Measurements from ENCODE around the gene MAOA. TPM values are rescaled to one million over a fixed set of nuclear protein-coding genes. Genes with fewer than 3 reads are reported as not detected.

Gene MAOA
- total and polyA plus RNA-seq, 8 donors = 17.1 to 106 (median 43.2) TPM

- ATAC-seq = no peak
- intact Hi-C loops (cut with DNase I) = no loop called here
- H3K27ac ChIP-seq = no peak overlapping the region
Measured at GRCh38 chrX:43747476-43747875, 91.4 kb downstream of the MAOA start.

GRCh38 chrX:43750248-43750676 is 94.2 kb downstream of the MAOA start:
- peak; percentile 69 for FAIRE-seq
- TF ChIP-seq CTCF (IDR thresholded peaks at IDR 0.05) = peak; percentile 18 to 41 (median 34)
- 1 to 10% methylated on average over 6 of the region's 6 CpGs for WGBS, 2 donors

More at GRCh38 chrX:43747476-43747875, 91.4 kb downstream of the MAOA start:
- H3K27me3 ChIP-seq = no peaks in the 10 kb centered on the region
- WGBS, 2 donors = 58 to 88% methylated on average over 2 of the region's 2 CpGs
- no peaks in the 10 kb centered on the region for H3K9me3 ChIP-seq
- peaks cover 0 to 17% (median 3%) of the 10 kb centered on the region in 3 donors for H3K4me1 ChIP-seq
- TF ChIP-seq CTCF (IDR thresholded peaks at IDR 0.05) = no peak
- no peak overlapping the region for H3K4me3 ChIP-seq
- DNase-seq (no peak), FAIRE-seq (no peak)
- no peaks in the 10 kb centered on the region for H3K36me3 ChIP-seq

GRCh38 chrX:43753637-43754036 is 97.5 kb downstream of the MAOA start:
- no peak for ATAC-seq
- no peaks in the 10 kb centered on the region for H3K9me3 ChIP-seq
- TF ChIP-seq CTCF (IDR thresholded peaks at IDR 0.05) = no peak
- no peak for DNase-seq
- H3K27ac ChIP-seq = no peak overlapping the region
- intact Hi-C loops (cut with DNase I) = loop anchor here in 2 of 3 donors (10.0 kb wide), 1 partner anchor 189 kb away; no protein-coding TSS in a partner anchor
- H3K4me3 ChIP-seq = no peak overlapping the region
- 76 to 80% methylated on average over 3 of the region's 3 CpGs for WGBS, 2 donors
- no peaks in the 10 kb centered on the region for H3K36me3 ChIP-seq
- H3K27me3 ChIP-seq = no peaks in the 10 kb centered on the region
- no peak for FAIRE-seq
- no peaks in the 10 kb centered on the region for H3K4me1 ChIP-seq

More at GRCh38 chrX:43750248-43750676, 94.2 kb downstream of the MAOA start:
- DNase-seq (peak in 4 of 6 donors; percentile 16 to 54 (median 34)), ATAC-seq (peak; percentile 85 to 92 (median 91))
- peaks cover 0 to 17% (median 3%) of the 10 kb centered on the region in 3 donors for H3K4me1 ChIP-seq
- H3K27me3 ChIP-seq = no peaks in the 10 kb centered on the region
- H3K9me3 ChIP-seq = no peaks in the 10 kb centered on the region
- H3K27ac ChIP-seq = no peak overlapping the region
- intact Hi-C loops (cut with DNase I) = loop anchor here in 2 of 3 donors (10.0 kb wide), 1 partner anchor 185 kb away; no protein-coding TSS in a partner anchor
- no peak overlapping the region for H3K4me3 ChIP-seq
- H3K36me3 ChIP-seq = no peaks in the 10 kb centered on the region

GRCh38 chrX:43756076-43756475 is 100.0 kb downstream of the MAOA start:
- 67 to 83% methylated on average over 5 of the region's 5 CpGs for WGBS, 2 donors
- DNase-seq (no peak), FAIRE-seq (no peak), ATAC-seq (no peak)
- H3K4me1 ChIP-seq = no peaks in the 10 kb centered on the region
- H3K27me3 ChIP-seq = peaks cover 0 to under 1% (median 0%) of the 10 kb centered on the region in 4 donors
- intact Hi-C loops (cut with DNase I) = loop anchor here (5.0 to 10.0 kb wide), 2 partner anchors 191 to 194 kb away; no protein-coding TSS in a partner anchor
- no peaks in the 10 kb centered on the region for H3K9me3 ChIP-seq
- H3K4me3 ChIP-seq = no peak overlapping the region
- no peaks in the 10 kb centered on the region for H3K36me3 ChIP-seq
- no peak overlapping the region for H3K27ac ChIP-seq
- TF ChIP-seq CTCF (IDR thresholded peaks at IDR 0.05) = no peak

GRCh38 chrX:43758044-43758443 is 101.9 kb downstream of the MAOA start:
- no peaks in the 10 kb centered on the region for H3K9me3 ChIP-seq
- no peak for ATAC-seq
- H3K27me3 ChIP-seq = peaks cover 0 to 4% (median 0%) of the 10 kb centered on the region in 4 donors
- H3K4me1 ChIP-seq = no peaks in the 10 kb centered on the region
- H3K36me3 ChIP-seq = no peaks in the 10 kb centered on the region
- WGBS, 2 donors = 66 to 80% methylated on average over 7 of the region's 7 CpGs
- no peak overlapping the region for H3K4me3 ChIP-seq
- TF ChIP-seq CTCF (IDR thresholded peaks at IDR 0.05) = no peak
- DNase-seq = no peak
- no peak overlapping the region for H3K27ac ChIP-seq
- FAIRE-seq = no peak
- intact Hi-C loops (cut with DNase I) = loop anchor here (5.0 to 10.0 kb wide), 2 partner anchors 193 to 196 kb away; no protein-coding TSS in a partner anchor
